HL-60 (cell line): ENCODE data around the gene DGKH.

Experiments used
- DNase-seq, 2 experiments: peaks; one replicate each; pipeline ENCODE4 v3.0.0-alpha.2; 2010 to 2020; ENCODE audit warnings: low read depth in 1 of 2, low spot score in 1 of 2
- H3K27ac ChIP-seq: fragments of 250-450 bp; sonication (Bioruptor Pico); replicated peaks from 2 replicates; pipeline ENCODE4 v1.5.1; 2020; ENCODE audit warnings: mild to moderate bottlenecking, moderate library complexity
- H3K27me3 ChIP-seq: fragments of 250-450 bp; sonication (Bioruptor Pico); 2 replicates; pipeline ENCODE4 v1.5.1; 2021; ENCODE audit warnings: mild to moderate bottlenecking, moderate library complexity; ENCODE audit not compliant: insufficient read depth, poor library complexity, severe bottlenecking
- H3K4me3 ChIP-seq: replicated peaks from 2 replicates; pipeline ENCODE4 v1.5.1; 2011; ENCODE audit warnings: mild to moderate bottlenecking, control low read depth, low read length; ENCODE audit not compliant: insufficient read depth
- CTCF ChIP-seq: IDR thresholded peaks from one replicate; pipeline ENCODE4 v1.5.1; 2011; ENCODE audit warnings: low read length, control low read depth, inconsistent platforms; ENCODE audit not compliant: insufficient read depth
- GABPA ChIP-seq: IDR thresholded peaks from 2 replicates; pipeline ENCODE4 v1.6.1; 2012; ENCODE audit warnings: low read depth
- POLR2AphosphoS5 ChIP-seq: IDR thresholded peaks from 2 replicates; pipeline ENCODE4 v1.6.1; 2012; ENCODE audit warnings: low read depth
- REST ChIP-seq: IDR thresholded peaks from 2 replicates; pipeline ENCODE4 v1.6.1; 2012; ENCODE audit warnings: low read depth; ENCODE audit not compliant: insufficient replicate concordance
- SPI1 ChIP-seq: IDR thresholded peaks from 2 replicates; pipeline ENCODE4 v1.6.1; 2012; ENCODE audit warnings: low read depth, mild to moderate bottlenecking, borderline replicate concordance

Gene DGKH

GRCh38 chr13:42055500-42056085 is 7.1 kb downstream of the DGKH start:
- H3K27ac ChIP-seq: no peak overlapping the region
- H3K4me3 ChIP-seq: no peak overlapping the region
- DNase-seq: no peak
- TF ChIP-seq GABPA: no peak
- no peaks in the 10 kb centered on the region for H3K27me3 ChIP-seq

GRCh38 chr13:42056146-42056545 is 7.7 kb downstream of the DGKH start:
- TF ChIP-seq SPI1: no peak
- TF ChIP-seq POLR2AphosphoS5: no peak
- TF ChIP-seq REST: no peak
- no peak for TF ChIP-seq CTCF
- no peak for TF ChIP-seq GABPA
- Histone ChIP-seq H3K27me3 (no peaks in the 10 kb centered on the region), H3K27ac (no peak overlapping the region), H3K4me3 (no peak overlapping the region)
- DNase-seq: no peak

- DNase-seq: no peak
- no peak overlapping the region for H3K4me3 ChIP-seq
- TF ChIP-seq POLR2AphosphoS5 (no peak), REST (no peak), GABPA (no peak), CTCF (no peak), SPI1 (no peak)
Measured at GRCh38 chr13:42056583-42056982, 8.1 kb downstream of the DGKH start.

GRCh38 chr13:42057918-42058530 is 9.6 kb downstream of the DGKH start:
- Histone ChIP-seq H3K27ac (no peak overlapping the region), H3K27me3 (no peaks in the 10 kb centered on the region), H3K4me3 (no peak overlapping the region)
- TF ChIP-seq CTCF: no peak
- TF ChIP-seq GABPA: no peak
- TF ChIP-seq POLR2AphosphoS5: no peak
- no peak for TF ChIP-seq SPI1
- no peak for TF ChIP-seq REST
- no peak for DNase-seq

More at GRCh38 chr13:42056583-42056982, 8.1 kb downstream of the DGKH start:
- Histone ChIP-seq H3K27me3 (no peaks in the 10 kb centered on the region), H3K27ac (no peak overlapping the region)
